OCI-M2 (cell line): ENCODE measurements around the gene FAM133A.

Experiments
- DNase-seq: peaks from one replicate; lab custom pipeline; 2025; ENCODE audit not compliant: unreplicated experiment; lab: John Stamatoyannopoulos, UW

The FAM133A gene

DNA sequence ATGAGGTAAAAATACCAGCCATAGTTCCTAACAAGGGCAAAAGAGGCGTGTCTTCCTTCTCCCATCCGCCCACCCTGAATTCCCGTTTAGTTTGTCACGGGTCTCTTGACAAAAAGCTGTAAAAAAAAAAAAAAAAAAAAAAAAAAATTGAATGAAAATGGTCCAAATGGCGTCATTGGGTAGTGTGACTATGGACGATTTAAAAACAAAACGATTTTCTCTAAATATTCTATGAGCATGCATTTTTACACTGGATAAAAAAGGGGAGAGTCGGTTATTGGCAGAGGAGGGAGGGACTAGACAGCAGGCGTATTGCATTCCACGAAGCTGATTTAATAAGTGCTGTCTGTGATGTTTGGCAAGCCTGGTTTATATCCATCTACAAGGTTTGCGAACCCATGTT, at the start of gene FAM133A:
Gene FAM133A (plus strand): TSS at position 338 of the 403 bp plus-strand sequence. CDS start 35,214 bp downstream, outside the sequence.
- no peak for DNase-seq

DNA sequence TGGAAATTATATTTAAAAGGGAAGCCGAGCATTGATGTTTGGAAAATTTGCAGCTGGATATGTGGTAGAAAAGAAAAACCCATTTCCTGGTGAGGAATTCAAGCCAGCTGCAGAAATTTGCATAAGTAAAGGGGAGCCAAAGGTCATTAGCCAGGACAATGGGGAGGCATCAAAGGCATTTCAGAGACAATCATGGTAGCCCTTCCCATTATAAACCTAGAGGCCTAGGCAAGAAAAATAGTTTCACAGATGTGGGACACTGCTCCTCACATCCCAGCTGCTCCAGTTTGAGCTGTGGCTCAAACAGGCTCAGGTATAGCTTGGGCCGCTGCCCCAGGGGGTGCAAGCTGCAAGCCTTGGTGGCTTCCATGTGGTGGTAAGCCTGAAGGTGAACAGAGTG, 36.4 kb upstream of the FAM133A start:
- no peak for DNase-seq

DNA sequence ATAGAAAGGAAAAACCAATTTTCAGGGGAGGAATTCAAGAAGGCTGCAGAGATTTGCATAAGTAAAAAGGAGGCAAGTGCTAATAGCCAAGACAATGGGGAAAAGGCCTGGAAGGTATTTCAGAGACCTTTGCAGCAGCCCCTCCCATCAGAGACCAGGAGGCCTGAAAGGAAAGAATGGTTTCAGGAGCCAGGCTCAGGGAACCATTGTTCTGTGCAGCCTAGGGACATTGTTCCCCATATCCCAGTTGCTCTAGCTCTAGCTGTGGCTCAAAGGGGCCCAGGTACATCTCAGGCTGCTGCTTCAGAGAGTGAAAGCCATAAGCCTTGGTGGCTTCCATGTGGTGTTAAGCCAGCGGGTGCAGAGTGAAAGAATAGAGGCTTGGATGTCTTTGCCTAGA, 24.6 kb upstream of the FAM133A start:
- DNase-seq, result no peak

GRCh38 chrX:93660575-93660974, 13.4 kb upstream of the FAM133A start:
- DNase-seq, result no peak

GRCh38 chrX:93673056-93673868, 744 bp upstream of the FAM133A start, which contains the start of gene NAP1L3:
Gene NAP1L3, minus strand, starts transcription at chrX:93673578. Its CDS starts 274 bp downstream, at chrX:93673304.
- no peak for DNase-seq

GRCh38 chrX:93695981-93696380, 22.0 kb downstream of the FAM133A start:
- no peak for DNase-seq

GRCh38 chrX:93703701-93704100, 29.7 kb downstream of the FAM133A start:
- no peak for DNase-seq

DNA sequence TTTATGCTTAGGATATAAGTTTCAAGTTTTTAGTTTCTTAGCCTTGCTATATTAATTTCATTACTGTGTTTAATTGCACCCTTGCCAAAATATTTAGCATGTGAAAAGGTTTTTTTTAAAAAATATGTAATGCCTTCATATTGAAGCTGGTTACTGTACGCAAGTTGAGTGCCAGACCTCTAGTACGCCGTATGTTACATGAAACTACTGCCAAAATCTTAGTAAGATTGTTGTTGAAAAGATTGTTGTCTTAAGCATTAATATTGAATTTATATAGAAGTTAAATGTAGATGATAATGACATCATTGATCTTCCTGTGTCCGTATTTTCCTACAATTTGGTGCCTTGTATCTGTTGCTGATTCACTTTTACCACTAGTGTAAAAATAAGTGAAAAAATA, 37.1 kb downstream of the FAM133A start:
- no peak for DNase-seq

- DNase-seq, result no peak
Observed at GRCh38 chrX:93741811-93742210, 67.8 kb downstream of the FAM133A start.

- no peak for DNase-seq
Observed at GRCh38 chrX:93760163-93760562, 86.2 kb downstream of the FAM133A start.
